Panc1 (cell line): ENCODE data around the gene TMEM208. TPM values are rescaled to one million over a fixed set of nuclear protein-coding genes. Genes with fewer than 3 reads are reported as not detected.

ENCODE experiments used
- ATAC-seq: fragments of 200-7000 bp; cut with Tn5 transposase; 2 replicates; pipeline ENCODE4 v1.9.1; 2020; ENCODE audit warnings: mild to moderate bottlenecking, moderate library complexity
- BruUV-seq: library from RNA; stranded (reverse); fragments of 400-500 nt; replicated peaks from 2 replicates; lab custom pipeline; 2021; lab: Mats Ljungman, UMichigan
- CTCF ChIA-PET: fragments of 300-600 bp; sonication (Branson Sonifier 250); formaldehyde crosslinking; loops from one replicate; lab custom pipeline; 2022; ENCODE audit warnings: antibody characterized with exemption; lab: Charles Lee
- POLR2A ChIA-PET: fragments of 300-600 bp; sonication (Branson Sonifier 250); formaldehyde crosslinking; loops from one replicate; lab custom pipeline; 2022; ENCODE audit warnings: antibody characterized with exemption; lab: Charles Lee
- DNase-seq: peaks from one replicate; pipeline ENCODE4 v3.0.0-alpha.2; 2010; ENCODE audit warnings: low read depth, low spot score
- H3K27ac ChIP-seq: 2 replicates; pipeline ENCODE4 v1.5.1; 2011; ENCODE audit warnings: mild to moderate bottlenecking, low read length, inconsistent platforms
- H3K27me3 ChIP-seq: fragments of 200-500 bp; sonication (Bioruptor generic); 2 replicates; pipeline ENCODE4 v1.6.0; 2014; ENCODE audit warnings: low read length, inconsistent platforms; ENCODE audit not compliant: control insufficient read depth, insufficient read depth
- H3K36me3 ChIP-seq: fragments of 200-500 bp; sonication (Bioruptor generic); 2 replicates; pipeline ENCODE4 v1.5.1; 2014; ENCODE audit warnings: inconsistent platforms, mild to moderate bottlenecking, low read length, moderate library complexity; ENCODE audit not compliant: control insufficient read depth, insufficient read depth
- H3K4me1 ChIP-seq: 2 replicates; pipeline ENCODE4 v1.5.1; 2011; ENCODE audit warnings: inconsistent platforms, mild to moderate bottlenecking, low read length, moderate library complexity; ENCODE audit not compliant: control insufficient read depth, insufficient read depth
- H3K4me3 ChIP-seq, 2 experiments: 2 replicates each; pipeline ENCODE4 v1.5.1; 2011 to 2012; ENCODE audit warnings: low read depth in 2 of 2, low read length in 2 of 2, mild to moderate bottlenecking in 2 of 2, inconsistent platforms in 1 of 2, moderate library complexity in 1 of 2
- H3K9me3 ChIP-seq: fragments of 200-500 bp; sonication (Bioruptor generic); 2 replicates; pipeline ENCODE4 v1.5.1; 2014; ENCODE audit warnings: low read depth, mild to moderate bottlenecking, inconsistent platforms, low read length, moderate library complexity; ENCODE audit not compliant: control insufficient read depth, insufficient read depth
- CTCF ChIP-seq: fragments of 450-650 bp; IDR thresholded peaks from 2 replicates; pipeline ENCODE4 v1.5.1; 2017; ENCODE audit warnings: mild to moderate bottlenecking
- POLR2AphosphoS5 ChIP-seq: IDR thresholded peaks from 2 replicates; pipeline ENCODE4 v1.6.1; 2012; ENCODE audit warnings: mild to moderate bottlenecking, low read depth, low read length, moderate library complexity
- REST ChIP-seq, 2 experiments: IDR thresholded peaks; 2 replicates each; pipeline ENCODE4 v1.6.1; 2011 to 2012; ENCODE audit warnings: low read depth in 2 of 2, control low read depth in 1 of 2, low read length in 1 of 2, mild to moderate bottlenecking in 1 of 2, moderate library complexity in 1 of 2; ENCODE audit not compliant: insufficient read depth in 1 of 2
- SIN3A ChIP-seq: IDR thresholded peaks from 2 replicates; pipeline ENCODE4 v1.6.1; 2012; ENCODE audit warnings: low read depth, mild to moderate bottlenecking, low read length, moderate library complexity, borderline replicate concordance; ENCODE audit not compliant: insufficient read depth
- TCF7L2 ChIP-seq: IDR thresholded peaks from 2 replicates; pipeline ENCODE4 v1.6.1; 2011; ENCODE audit warnings: mild to moderate bottlenecking, low read depth, low read length, inconsistent platforms
- in situ Hi-C: cut with HindIII; loops from 2 replicates; pipeline ENCODE4 v1.10.0; 2016; ENCODE audit warnings: low sequenced_read_pairs, low pct_unique_long_range_greater_than_20kb
- intact Hi-C: fragments of 100-400 bp; cut with micrococcal nuclease; formaldehyde crosslinking; loops from one replicate; pipeline ENCODE4 v1.10.0; 2022; ENCODE audit not compliant: unreplicated experiment
- total RNA-seq: library from RNA; stranded (reverse); gene quantifications from one replicate; pipeline ENCODE4 v1.2.1, GENCODE V29; 2021; ENCODE audit not compliant: unreplicated experiment

TMEM208 gene
- total RNA-seq, 1 experiment from 2014 or later: 25.6 TPM

- DNase-seq: no peak
- Histone ChIP-seq H3K36me3 (no peaks in the 10 kb centered on the region), H3K9me3 (no peaks in the 10 kb centered on the region), H3K27ac (no peak overlapping the region), H3K27me3 (no peaks in the 10 kb centered on the region), H3K4me1 (no peaks in the 10 kb centered on the region), H3K4me3 (no peak overlapping the region)
- BruUV-seq: no TSS peak
- ChIA-PET CTCF (no interaction called here), POLR2A (no interaction called here)
- no peak for TF ChIP-seq SIN3A
- in situ Hi-C loops: no loop called here
- ATAC-seq: no peak
- intact Hi-C loops: no loop called here
Measured at GRCh38 chr16:67257486-67258160, 30.7 kb downstream of the TMEM208 start.

- intact Hi-C loops (no loop called here), in situ Hi-C loops (no loop called here)
- ChIA-PET POLR2A (no interaction called here), CTCF (interaction anchor here (0.8 kb wide), 1 partner anchor 11 kb away, joined by 5 read pairs; no protein-coding TSS in a partner anchor)
- Histone ChIP-seq H3K27me3 (no peaks in the 10 kb centered on the region), H3K9me3 (no peaks in the 10 kb centered on the region), H3K4me3 (no peak overlapping the region), H3K27ac (no peak overlapping the region), H3K36me3 (no peaks in the 10 kb centered on the region), H3K4me1 (no peaks in the 10 kb centered on the region)
- no peak for ATAC-seq
- DNase-seq: no peak
- TF ChIP-seq CTCF (no peak), SIN3A (no peak), TCF7L2 (no peak), REST (IDR thresholded peaks at IDR 0.05; ENCODE audit: insufficient read depth in 1 of 2, low read depth in 2 of 2, low read length in 1 of 2) (no peak), POLR2AphosphoS5 (no peak)
- BruUV-seq: no TSS peak
Measured at GRCh38 chr16:67258161-67258835, 31.4 kb downstream of the TMEM208 start.

GRCh38 chr16:67259705-67260104, 32.8 kb downstream of the TMEM208 start:
- Histone ChIP-seq H3K4me1 (no peaks in the 10 kb centered on the region), H3K4me3 (no peak overlapping the region), H3K9me3 (no peaks in the 10 kb centered on the region), H3K27me3 (no peaks in the 10 kb centered on the region), H3K27ac (no peak overlapping the region), H3K36me3 (no peaks in the 10 kb centered on the region)
- ATAC-seq: no peak
- CTCF ChIA-PET: interaction anchor here (0.6 kb wide), 1 partner anchor 208 kb away, joined by 3 read pairs; no protein-coding TSS in a partner anchor
- TF ChIP-seq CTCF (no peak), TCF7L2 (no peak), SIN3A (no peak), REST (IDR thresholded peaks at IDR 0.05; ENCODE audit: insufficient read depth in 1 of 2, low read depth in 2 of 2, low read length in 1 of 2) (no peak), POLR2AphosphoS5 (no peak)
- in situ Hi-C loops (no loop called here), intact Hi-C loops (no loop called here)
- no TSS peak for BruUV-seq
- no peak for DNase-seq
- POLR2A ChIA-PET: no interaction called here
